Sigmoid colon (tissue), 7 donors: ENCODE measurements around the gene VOPP1. TPM values are rescaled to one million over a fixed set of nuclear protein-coding genes. Genes with fewer than 3 reads are reported as not detected.

Source experiments
- DNase-seq: peaks from one replicate; pipeline ENCODE4 v3.0.0-alpha.2; 2019
- H3K27ac ChIP-seq, 4 donors: fragments of 200-600 bp; sonication (generic); one replicate each; pipeline ENCODE4 v1.5.1; 2016 to 2019; ENCODE audit warnings: mild to moderate bottlenecking in 1 of 4
- H3K27me3 ChIP-seq, 3 donors: fragments of 200-600 bp; sonication (generic); one replicate each; pipeline ENCODE4 v1.5.1; 2019; ENCODE audit warnings: mild to moderate bottlenecking in 1 of 3
- H3K36me3 ChIP-seq, 4 donors: fragments of 200-600 bp; sonication (generic); one replicate each; pipeline ENCODE4 v1.5.1; 2016 to 2019
- H3K4me1 ChIP-seq, 4 donors: fragments of 200-600 bp; sonication (generic); one replicate each; pipeline ENCODE4 v1.5.1; 2017 to 2019
- H3K4me3 ChIP-seq, 4 donors: fragments of 200-600 bp; sonication (generic); one replicate each; pipeline ENCODE4 v1.5.1; 2017 to 2019; ENCODE audit warnings: mild to moderate bottlenecking in 2 of 4, moderate library complexity in 1 of 4
- H3K9me3 ChIP-seq, 4 donors: fragments of 200-600 bp in 3 of 4; sonication (generic) in 3 of 4; one replicate each; pipeline versions ENCODE4 v1.5.1 to v1.6.1; 2013 to 2019
- EP300 ChIP-seq, 4 donors: sonication (generic); formaldehyde crosslinking; IDR thresholded peaks; one replicate each; pipeline ENCODE4 v1.6.1; 2017; ENCODE audit warnings: antibody characterized with exemption in 4 of 4
- POLR2A ChIP-seq, 2 donors: fragments of 450-650 bp; IDR thresholded peaks; one replicate each; pipeline ENCODE4 v1.6.1; 2016; ENCODE audit warnings: antibody characterized with exemption in 2 of 2, mild to moderate bottlenecking in 2 of 2, moderate library complexity in 2 of 2
- POLR2AphosphoS5 ChIP-seq, 4 donors: sonication (generic); formaldehyde crosslinking; IDR thresholded peaks; one replicate each; pipeline ENCODE4 v1.6.1; 2017; ENCODE audit warnings: antibody characterized with exemption in 4 of 4
- WGBS, 2 donors: extraction: QIAGEN DNeasy Blood & Tissue Kit; methylation state at CpG; one replicate each; pipeline ENCODE4 v1.1.7; 2013; 5-methylcytosine and 5-hydroxymethylcytosine counted together
- intact Hi-C: fragments of 100-400 bp; cut with DNase I; formaldehyde crosslinking; loops from one replicate; pipeline ENCODE4 v1.15.1; 2023
- polyA plus RNA-seq, 3 donors: library from polyadenylated mRNA; stranded (reverse); fragments of 200-250 nt; gene quantifications; one replicate each; pipeline ENCODE4 v1.2.3, GENCODE V29; 2013
- total RNA-seq, 4 donors: library from RNA; depleted of rRNA; stranded (reverse); fragments of >200 nt; gene quantifications; one replicate each; pipeline ENCODE4 v1.1.0, GENCODE V29; 2016
- TF ChIP-seq, protein P1 (sequence below), 4 experiments: fragments of 450-650 bp in 3 of 4; fragments of 200-600 bp in 1 of 4; IDR thresholded peaks; one replicate each; pipeline ENCODE4 v1.5.1; 2016 to 2019; ENCODE audit warnings: antibody characterized with exemption in 4 of 4, mild to moderate bottlenecking in 3 of 4, moderate library complexity in 2 of 4
- donor health status: healthy with polysubstance abuse.
- donor health status: Bipolar disorder and iron deficiency.
- donor health status: healthy.

The VOPP1 gene
- total and polyA plus RNA-seq, 7 donors, result 22.2 to 59.5 (median 26.4) TPM

DNA sequence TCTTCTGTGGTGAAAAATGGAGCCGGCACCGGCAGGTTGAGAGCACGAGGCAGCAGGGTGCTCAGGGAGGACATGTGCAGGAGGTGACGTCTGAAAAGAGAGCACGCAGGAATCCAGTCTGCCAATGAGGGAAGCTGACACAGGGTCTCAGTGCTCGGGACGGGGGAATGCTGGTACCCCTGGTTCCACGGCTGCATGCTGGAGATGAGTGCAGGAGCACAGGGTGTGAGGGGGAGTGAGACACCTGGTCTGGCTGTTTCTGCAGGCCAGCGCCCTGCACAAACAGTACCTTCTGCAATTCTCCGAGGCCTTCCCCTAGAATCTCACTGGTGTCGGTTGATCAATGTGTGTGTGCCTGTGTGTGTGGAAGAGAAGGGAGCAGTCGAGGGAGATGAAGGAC, 72.7 kb downstream of the VOPP1 start:
- Histone ChIP-seq H3K4me3 (no peak overlapping the region), H3K4me1 (peaks cover 0 to 18% (median 8%) of the 10 kb centered on the region in 4 donors), H3K9me3 (no peaks in the 10 kb centered on the region), H3K36me3 (peaks cover 0 to 26% (median 2%) of the 10 kb centered on the region in 4 donors), H3K27me3 (no peaks in the 10 kb centered on the region), H3K27ac (no peak overlapping the region)
- intact Hi-C loops, result no loop called here
- 94 to 96% methylated on average over 12 of the region's 12 CpGs for WGBS, 2 donors
- no peak for DNase-seq
- TF ChIP-seq POLR2A (IDR thresholded peaks at IDR 0.05), result no peak
- TF ChIP-seq POLR2AphosphoS5 (IDR thresholded peaks at IDR 0.05), result no peak
- no peak for TF ChIP-seq EP300 (IDR thresholded peaks at IDR 0.05)
- TF ChIP-seq, protein P1, sequence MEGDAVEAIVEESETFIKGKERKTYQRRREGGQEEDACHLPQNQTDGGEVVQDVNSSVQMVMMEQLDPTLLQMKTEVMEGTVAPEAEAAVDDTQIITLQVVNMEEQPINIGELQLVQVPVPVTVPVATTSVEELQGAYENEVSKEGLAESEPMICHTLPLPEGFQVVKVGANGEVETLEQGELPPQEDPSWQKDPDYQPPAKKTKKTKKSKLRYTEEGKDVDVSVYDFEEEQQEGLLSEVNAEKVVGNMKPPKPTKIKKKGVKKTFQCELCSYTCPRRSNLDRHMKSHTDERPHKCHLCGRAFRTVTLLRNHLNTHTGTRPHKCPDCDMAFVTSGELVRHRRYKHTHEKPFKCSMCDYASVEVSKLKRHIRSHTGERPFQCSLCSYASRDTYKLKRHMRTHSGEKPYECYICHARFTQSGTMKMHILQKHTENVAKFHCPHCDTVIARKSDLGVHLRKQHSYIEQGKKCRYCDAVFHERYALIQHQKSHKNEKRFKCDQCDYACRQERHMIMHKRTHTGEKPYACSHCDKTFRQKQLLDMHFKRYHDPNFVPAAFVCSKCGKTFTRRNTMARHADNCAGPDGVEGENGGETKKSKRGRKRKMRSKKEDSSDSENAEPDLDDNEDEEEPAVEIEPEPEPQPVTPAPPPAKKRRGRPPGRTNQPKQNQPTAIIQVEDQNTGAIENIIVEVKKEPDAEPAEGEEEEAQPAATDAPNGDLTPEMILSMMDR (IDR thresholded peaks at IDR 0.05), result no peak

DNA sequence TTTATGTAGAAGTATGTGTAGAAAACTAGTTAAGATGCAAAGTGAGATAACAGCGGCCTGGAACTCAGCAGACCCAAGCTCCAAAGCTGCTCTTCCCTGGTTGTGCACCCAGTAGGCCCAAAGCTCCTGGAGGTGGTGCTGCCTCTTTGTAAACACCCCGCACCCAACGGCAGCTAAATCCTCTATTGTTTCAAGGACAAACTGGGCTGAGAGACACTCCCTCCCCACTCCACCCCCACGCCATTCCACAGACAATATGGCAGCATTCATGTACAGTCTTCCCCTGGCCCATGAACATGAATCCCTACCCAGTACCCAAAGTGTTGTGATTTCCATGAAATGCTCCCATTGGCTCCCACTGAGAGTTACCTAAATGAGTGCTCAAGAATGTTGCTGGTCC, 73.5 kb downstream of the VOPP1 start:
- H3K4me1 ChIP-seq, result peaks cover 0 to 19% (median 10%) of the 10 kb centered on the region in 4 donors
- TF ChIP-seq POLR2AphosphoS5 (IDR thresholded peaks at IDR 0.05), result no peak
- TF ChIP-seq, protein P1 (IDR thresholded peaks at IDR 0.05), result no peak
- no peak for TF ChIP-seq EP300 (IDR thresholded peaks at IDR 0.05)
- TF ChIP-seq POLR2A (IDR thresholded peaks at IDR 0.05), result no peak
- DNase-seq, result no peak
- H3K4me3 ChIP-seq, result no peak overlapping the region
- H3K27ac ChIP-seq, result no peak overlapping the region
- 90 to 93% methylated on average over 4 of the region's 4 CpGs for WGBS, 2 donors
- H3K9me3 ChIP-seq, result no peaks in the 10 kb centered on the region
- H3K27me3 ChIP-seq, result no peaks in the 10 kb centered on the region
- H3K36me3 ChIP-seq, result peaks cover 0 to 26% (median 2%) of the 10 kb centered on the region in 4 donors
- intact Hi-C loops, result no loop called here

DNA sequence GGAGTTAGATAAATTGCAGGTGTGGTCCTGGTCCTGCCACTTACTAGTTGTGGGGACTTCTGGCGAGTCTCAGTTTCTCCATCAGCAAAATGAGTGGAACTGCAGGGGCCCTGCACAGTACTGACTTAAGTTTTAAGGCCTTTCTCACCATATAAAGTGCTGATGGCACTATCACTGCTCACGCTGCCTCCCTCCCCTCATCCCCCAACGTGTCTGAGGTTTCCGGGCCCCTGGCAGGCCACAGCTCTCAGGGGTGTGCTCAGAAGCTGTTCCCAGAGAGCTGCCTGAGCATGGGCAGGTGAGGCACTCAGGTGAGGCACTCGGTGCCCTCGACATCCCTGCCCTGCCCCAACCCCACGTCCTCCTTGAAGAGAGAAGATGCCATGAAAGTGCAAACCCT, 74.2 kb downstream of the VOPP1 start:
- Histone ChIP-seq H3K4me1 (peaks cover 0 to 25% (median 15%) of the 10 kb centered on the region in 4 donors), H3K4me3 (no peak overlapping the region), H3K27me3 (no peaks in the 10 kb centered on the region), H3K9me3 (no peaks in the 10 kb centered on the region), H3K27ac (no peak overlapping the region), H3K36me3 (peaks cover 0 to 26% (median 2%) of the 10 kb centered on the region in 4 donors)
- no peak for TF ChIP-seq EP300 (IDR thresholded peaks at IDR 0.05)
- TF ChIP-seq, protein P1 (IDR thresholded peaks at IDR 0.05), result no peak
- no peak for TF ChIP-seq POLR2A (IDR thresholded peaks at IDR 0.05)
- TF ChIP-seq POLR2AphosphoS5 (IDR thresholded peaks at IDR 0.05), result no peak
- WGBS, 2 donors, result 83 to 87% methylated on average over 7 of the region's 7 CpGs
- intact Hi-C loops, result no loop called here
- no peak for DNase-seq

DNA sequence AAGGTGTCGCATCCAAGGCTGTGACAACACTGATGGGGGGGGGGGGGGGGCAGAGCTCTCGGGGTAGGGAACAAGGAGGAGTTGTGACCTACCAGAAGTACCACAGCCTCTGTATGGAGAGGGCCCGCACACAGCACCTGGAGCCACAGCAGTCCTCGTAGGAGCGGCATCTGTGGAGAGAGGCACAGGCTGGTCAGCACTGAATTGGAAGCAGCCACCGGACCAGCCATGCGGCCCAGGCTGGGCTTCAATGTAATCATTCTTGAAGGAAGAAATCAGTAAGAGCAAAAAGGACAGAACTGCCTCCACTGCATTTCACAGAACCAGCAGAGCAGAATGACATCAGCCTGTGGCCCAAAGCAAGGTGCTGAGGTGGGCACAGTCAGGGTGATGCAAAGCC, 74.8 kb downstream of the VOPP1 start:
- Histone ChIP-seq H3K27ac (no peak overlapping the region), H3K36me3 (peaks cover 0 to 26% (median 2%) of the 10 kb centered on the region in 4 donors), H3K4me3 (no peak overlapping the region), H3K4me1 (peaks cover 0 to 31% (median 19%) of the 10 kb centered on the region in 4 donors), H3K9me3 (no peaks in the 10 kb centered on the region), H3K27me3 (no peaks in the 10 kb centered on the region)
- intact Hi-C loops, result no loop called here
- DNase-seq, result no peak
- TF ChIP-seq, protein P1 (IDR thresholded peaks at IDR 0.05), result no peak
- TF ChIP-seq EP300 (IDR thresholded peaks at IDR 0.05), result no peak
- TF ChIP-seq POLR2AphosphoS5 (IDR thresholded peaks at IDR 0.05), result no peak
- no peak for TF ChIP-seq POLR2A (IDR thresholded peaks at IDR 0.05)
- WGBS, 2 donors, result 96 to 97% methylated on average over 7 of the region's 7 CpGs

DNA sequence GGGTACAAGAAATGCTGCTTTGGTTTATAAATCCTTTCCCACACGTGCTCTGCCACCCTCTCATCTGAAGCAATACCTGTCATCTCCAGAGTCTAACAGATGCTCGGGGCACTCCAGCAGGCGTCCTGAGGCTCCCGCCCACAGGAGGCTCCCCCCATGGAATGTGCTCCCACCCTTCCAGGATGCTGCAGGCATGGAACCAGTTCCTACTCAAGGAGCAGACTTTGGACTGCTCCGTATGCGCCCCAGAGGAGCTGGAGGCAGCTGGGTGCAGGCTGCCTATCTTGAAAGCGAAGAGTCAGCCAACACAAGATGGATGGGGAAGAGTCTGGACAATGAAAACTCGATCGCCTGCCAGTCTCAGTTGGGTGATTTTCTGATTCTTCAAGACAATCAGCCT, 75.4 kb downstream of the VOPP1 start:
- H3K27ac ChIP-seq, result no peak overlapping the region
- peaks cover 0 to 31% (median 2%) of the 10 kb centered on the region in 4 donors for H3K36me3 ChIP-seq
- WGBS, 2 donors, result 92 to 94% methylated on average over 9 of the region's 9 CpGs
- no peak for DNase-seq
- TF ChIP-seq, protein P1 (IDR thresholded peaks at IDR 0.05), result no peak
- TF ChIP-seq POLR2AphosphoS5 (IDR thresholded peaks at IDR 0.05) (no peak), POLR2A (IDR thresholded peaks at IDR 0.05) (no peak), EP300 (IDR thresholded peaks at IDR 0.05) (no peak)
- H3K27me3 ChIP-seq, result no peaks in the 10 kb centered on the region
- H3K9me3 ChIP-seq, result no peaks in the 10 kb centered on the region
- H3K4me3 ChIP-seq, result no peak overlapping the region
- H3K4me1 ChIP-seq, result peaks cover 0 to 32% (median 19%) of the 10 kb centered on the region in 4 donors
- intact Hi-C loops, result no loop called here
